K562 (cell line): Measurements from ENCODE around the gene ABI2. TPM values are rescaled to one million over a fixed set of nuclear protein-coding genes. Genes with fewer than 3 reads are reported as not detected.

ENCODE experiments used
- ATAC-seq: fragments of 200-7000 bp; cut with Tn5 transposase; 3 replicates; pipeline ENCODE4 v1.9.1; 2020; ENCODE audit warnings: moderate library complexity
- BruUV-seq: library from RNA; stranded (reverse); fragments of 400-500 nt; replicated peaks from 2 replicates; lab custom pipeline; 2021; lab: Mats Ljungman, UMichigan
- CTCF ChIA-PET: fragments of 300-600 bp; formaldehyde crosslinking; extraction: SDS; loops from one replicate; lab custom pipeline; 2021; ENCODE audit warnings: low intra/inter-chr PET ratio; lab: Yijun Ruan, JAX
- POLR2A ChIA-PET: fragments of 300-600, 350-650 bp; sonication (Branson Sonifier 250); formaldehyde crosslinking; extraction: SDS; loops from one replicate; lab custom pipeline; 2021; ENCODE audit warnings: antibody characterized with exemption, inconsistent platforms; lab: Yijun Ruan, JAX
- DNase-seq, 4 experiments: peaks; one replicate each; pipeline versions ENCODE4 v3.0.0 to v3.0.0-alpha.2; 2011 to 2018; ENCODE audit warnings: low spot score in 3 of 4, mixed read lengths in 3 of 4; ENCODE audit errors: extremely low read depth in 1 of 4
- FAIRE-seq: peaks from 2 replicates; lab custom pipeline; 2011; peaks lifted over from hg19 to GRCh38; lab: Jason Lieb, UNC
- H2AFZ ChIP-seq: 2 replicates; pipeline ENCODE4 v1.6.0; 2011; ENCODE audit warnings: low read depth, low read length, control low read depth, inconsistent platforms
- H3K27ac ChIP-seq: fragments of 200-600 bp; 3 replicates; pipeline ENCODE4 v1.8.0; 2011; ENCODE audit warnings: low read depth, mild to moderate bottlenecking, control low read depth, inconsistent platforms, low read length, moderate library complexity, mixed read lengths; ENCODE audit errors: extremely low read depth
- H3K27me3 ChIP-seq, 2 experiments: fragments of 300-600 bp in 1 of 2; 2 replicates in 1 of 2; 3 replicates in 1 of 2; pipeline versions ENCODE4 v1.6.0 to v1.8.0; 2011; ENCODE audit warnings: inconsistent platforms in 2 of 2, low read length in 2 of 2, mild to moderate bottlenecking in 1 of 2, mixed read lengths in 1 of 2, moderate library complexity in 1 of 2; ENCODE audit not compliant: control insufficient read depth in 2 of 2, insufficient read depth in 2 of 2
- H3K36me3 ChIP-seq: fragments of 300-600 bp; 3 replicates; pipeline ENCODE4 v1.8.0; 2011; ENCODE audit warnings: mild to moderate bottlenecking, low read length, inconsistent platforms; ENCODE audit not compliant: control insufficient read depth, insufficient read depth
- H3K4me1 ChIP-seq, 2 experiments: fragments of 200-600 bp in 1 of 2; replicated peaks in 1 of 2; 2 replicates in 1 of 2; 3 replicates in 1 of 2; pipeline versions ENCODE4 v1.5.1 to v1.8.0; 2011; ENCODE audit warnings: inconsistent platforms in 2 of 2, low read length in 2 of 2, mild to moderate bottlenecking in 1 of 2, mixed read lengths in 1 of 2, moderate library complexity in 1 of 2; ENCODE audit not compliant: control insufficient read depth in 2 of 2, insufficient read depth in 2 of 2
- H3K4me2 ChIP-seq: 2 replicates; pipeline ENCODE4 v1.6.1; 2011; ENCODE audit warnings: low read length, control low read depth, inconsistent platforms, mixed read lengths; ENCODE audit not compliant: insufficient read depth
- H3K4me3 ChIP-seq: fragments of 200-600 bp; sonication (generic), shearing (Covaris generic); 2 replicates; pipeline ENCODE4 v1.5.1; 2016; ENCODE audit warnings: control low read depth, inconsistent platforms
- H3K79me2 ChIP-seq: fragments of 200-600 bp; 3 replicates; pipeline ENCODE4 v1.8.0; 2011; ENCODE audit warnings: low read length, inconsistent platforms; ENCODE audit not compliant: control insufficient read depth, insufficient read depth
- H3K9ac ChIP-seq, 2 experiments: 2 replicates each; pipeline versions ENCODE4 v1.6.0 to v1.6.1; 2011; ENCODE audit warnings: low read depth in 2 of 2, low read length in 2 of 2, control low read depth in 1 of 2, inconsistent platforms in 1 of 2, mild to moderate bottlenecking in 1 of 2, mixed read lengths in 1 of 2; ENCODE audit not compliant: insufficient read depth in 1 of 2
- H3K9me1 ChIP-seq: one replicate; pipeline ENCODE4 v1.6.0; 2011; ENCODE audit warnings: inconsistent platforms, mild to moderate bottlenecking, low read length, moderate library complexity; ENCODE audit not compliant: control insufficient read depth, insufficient read depth
- H3K9me3 ChIP-seq: replicated peaks from 2 replicates; pipeline ENCODE4 v1.5.1; 2011; ENCODE audit warnings: low read depth, low read length, inconsistent platforms; ENCODE audit not compliant: control insufficient read depth, insufficient read depth
- H4K20me1 ChIP-seq: replicated peaks from 2 replicates; pipeline ENCODE4 v1.6.1; 2011; ENCODE audit warnings: low read length, inconsistent platforms, mixed read lengths; ENCODE audit not compliant: control insufficient read depth, insufficient read depth
- CHD1 ChIP-seq: fragments of 200-600 bp; sonication (generic); IDR thresholded peaks from one replicate; pipeline ENCODE4 v1.6.1; 2012; ENCODE audit warnings: mild to moderate bottlenecking, moderate library complexity, low read length, inconsistent platforms
- GATAD2A ChIP-seq: fragments of 450-650 bp; IDR thresholded peaks from 2 replicates; pipeline ENCODE4 v1.6.1; 2017
- HMGN3 ChIP-seq: IDR thresholded peaks from 2 replicates; pipeline ENCODE4 v1.6.1; 2011; ENCODE audit warnings: borderline replicate concordance, low read depth, mild to moderate bottlenecking, mixed read lengths, low read length; ENCODE audit not compliant: insufficient read length; ENCODE audit errors: extremely low read depth
- RBFOX2 ChIP-seq: fragments of 200-400 bp; formaldehyde crosslinking; IDR thresholded peaks from 2 replicates; pipeline ENCODE4 v1.6.1; 2017; ENCODE audit warnings: low read depth, mild to moderate bottlenecking, low read length, moderate library complexity
- ZBTB12 ChIP-seq: fragments of 250-450 bp; sonication (Bioruptor Pico); IDR thresholded peaks from 2 replicates; pipeline ENCODE4 v1.4.0; 2020
- ZNF253 ChIP-seq: fragments of 250-450 bp; sonication (Bioruptor Pico); conservative IDR thresholded peaks from 2 replicates; pipeline ENCODE4 v1.6.1; 2021; ENCODE audit warnings: mild to moderate bottlenecking
- ZNF280A ChIP-seq: fragments of 450-650 bp; IDR thresholded peaks from 2 replicates; pipeline ENCODE4 v1.6.1; 2018; ENCODE audit warnings: mild to moderate bottlenecking, low read depth; ENCODE audit not compliant: partially characterized antibody
- ZNF592 ChIP-seq: fragments of 450-650 bp; IDR thresholded peaks from 2 replicates; pipeline ENCODE4 v1.6.1; 2017; ENCODE audit warnings: antibody characterized with exemption, mild to moderate bottlenecking
- WGBS: fragments of 100-300 bp; shearing (Covaris generic); methylation state at CpG from one replicate; pipeline ENCODE4 v1.1.6; 2016; ENCODE audit warnings: low coverage, mixed read lengths; ENCODE audit not compliant: insufficient coverage; ENCODE audit errors: missing lambda C conversion rate; 5-methylcytosine and 5-hydroxymethylcytosine counted together
- in situ Hi-C: fragments of 300-500 bp; cut with MboI; formaldehyde crosslinking; loops from 4 replicates; pipeline ENCODE4 v1.15.0; 2018; ENCODE audit warnings: inconsistent platforms, mixed read lengths
- intact Hi-C: fragments of 100-400 bp; cut with micrococcal nuclease; formaldehyde crosslinking; loops from 2 replicates; pipeline ENCODE4 v1.14.2; 2022
- polyA plus RNA-seq, 8 experiments: library from polyadenylated mRNA; depleted of rRNA in 4 of 8; stranded (reverse) in 5 of 8; unstranded in 3 of 8; fragments of >200 nt; fragmentation: Nextera tagmentation in 2 of 8; fragmentation: Illumina TruSeq in 1 of 8; extraction: Ambion mirVana in 2 of 8; extraction: Trizol in 1 of 8; gene quantifications; 2 replicates each; pipeline versions ENCODE4 v1.2.1 to v1.2.3, GENCODE V29; 2011 to 2014; ENCODE audit warnings: inconsistent platforms in 1 of 8, missing spikeins in 1 of 8
- total RNA-seq, 7 experiments: library from RNA; depleted of rRNA in 6 of 7; stranded (reverse); fragments of >200 nt in 6 of 7; fragmentation: Illumina TruSeq in 2 of 7; extraction: Trizol in 2 of 7; gene quantifications; 2 replicates each; pipeline versions ENCODE4 v1.2.1 to v1.2.3, GENCODE V29; 2011 to 2021; ENCODE audit warnings: low replicate concordance in 1 of 7

Gene ABI2
- total and polyA plus RNA-seq, 9 of the 15 experiments (the other 6 are each of a cell fraction or from before 2014, with no cell fraction given): 5.3 to 24.3 (median 12.2) TPM

GRCh38 chr2:203359450-203359849 lies 31.3 kb downstream of the ABI2 start (continued):
- TF ChIP-seq ZNF592 (no peak), CHD1 (no peak)

DNA sequence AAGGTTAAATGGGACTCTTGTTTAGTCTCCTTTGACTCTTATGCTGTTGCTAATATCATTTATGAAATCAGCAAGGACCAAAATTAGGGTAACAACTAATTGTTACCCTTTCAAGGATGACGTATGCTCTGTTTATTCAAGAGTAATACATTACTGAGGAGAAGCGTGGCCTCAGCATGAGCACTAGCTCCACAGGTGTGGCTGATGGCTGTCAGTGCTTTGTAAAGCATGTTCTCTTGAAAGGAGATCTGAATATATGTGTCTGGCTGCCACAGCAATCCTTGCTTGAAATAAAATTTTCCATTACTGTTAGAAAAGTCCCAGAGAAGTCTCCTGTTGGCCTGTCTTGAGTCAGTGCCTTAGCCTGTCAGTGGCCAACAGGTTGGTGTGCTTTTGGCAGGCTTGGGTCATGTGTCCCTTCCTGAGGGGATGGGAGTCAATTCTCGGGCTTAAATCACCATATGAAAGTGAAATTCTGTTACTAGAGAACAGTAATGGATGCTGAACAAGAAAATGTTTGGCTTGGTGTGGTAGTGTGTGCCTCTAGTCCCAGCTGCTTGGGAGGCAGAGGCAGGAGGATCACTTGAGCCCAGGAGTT lies 32.7 kb downstream of the ABI2 start:
- Histone ChIP-seq H3K27me3 (no peaks in the 10 kb centered on the region), H3K27ac (no peak overlapping the region), H2AFZ (no peak overlapping the region), H3K36me3 (no peaks in the 10 kb centered on the region), H3K9ac (no peak overlapping the region), H3K4me1 (peaks cover 0 to 2% of the 10 kb centered on the region in 2 experiments; a peak in 2 of 5 replicates), H3K4me2 (no peak overlapping the region), H4K20me1 (no peaks in the 10 kb centered on the region), H3K79me2 (no peaks in the 10 kb centered on the region), H3K9me1 (no peaks in the 10 kb centered on the region), H3K4me3 (no peak overlapping the region), H3K9me3 (no peaks in the 10 kb centered on the region)
- WGBS: 52% methylated on average over 3 of the region's 3 CpGs
- TF ChIP-seq ZNF253 (no peak), HMGN3 (no peak), RBFOX2 (no peak), ZBTB12 (CRISPR knock-in tag) (no peak), GATAD2A (no peak), ZNF280A (no peak)
- intact Hi-C loops: no loop called here
- in situ Hi-C loops: no loop called here
- no TSS peak for BruUV-seq
- ATAC-seq: no peak
- ChIA-PET CTCF (no interaction called here), POLR2A (no interaction called here)
- DNase-seq: no peak
- FAIRE-seq: no peak
